SJSA1 (cell line): ENCODE measurements around the gene GTPBP6. TPM values are rescaled to one million over a fixed set of nuclear protein-coding genes. Genes with fewer than 3 reads are reported as not detected.

Source experiments
- DNase-seq, 2 experiments: peaks; one replicate each; pipeline ENCODE4 v3.0.0-alpha.2; 2015 to 2020; ENCODE audit warnings: low spot score in 2 of 2, low read depth in 1 of 2
- H3K27ac ChIP-seq: fragments of 250-450 bp; sonication (Bioruptor Pico); 2 replicates; pipeline ENCODE4 v1.5.1; 2020; ENCODE audit warnings: mild to moderate bottlenecking, moderate library complexity
- H3K27me3 ChIP-seq: fragments of 250-450 bp; sonication (Bioruptor Pico); replicated peaks from 2 replicates; pipeline ENCODE4 v1.5.1; 2020; ENCODE audit warnings: mild to moderate bottlenecking, moderate library complexity
- H3K36me3 ChIP-seq: fragments of 250-450 bp; sonication (Bioruptor Pico); 2 replicates; pipeline ENCODE4 v1.5.1; 2020; ENCODE audit warnings: mild to moderate bottlenecking
- H3K4me1 ChIP-seq: fragments of 250-450 bp; sonication (Bioruptor Pico); replicated peaks from 2 replicates; pipeline ENCODE4 v1.6.1; 2021; ENCODE audit warnings: mild to moderate bottlenecking
- H3K4me3 ChIP-seq: fragments of 250-450 bp; sonication (Bioruptor Pico); 2 replicates; pipeline ENCODE4 v1.5.1; 2020; ENCODE audit warnings: mild to moderate bottlenecking
- H3K9me3 ChIP-seq: fragments of 250-450 bp; sonication (Bioruptor Pico); replicated peaks from 2 replicates; pipeline ENCODE4 v1.5.1; 2020; ENCODE audit warnings: mild to moderate bottlenecking
- total RNA-seq: library from RNA; depleted of rRNA; stranded (reverse); fragments of >200 nt; shearing (Covaris generic); gene quantifications from 2 replicates; pipeline ENCODE4 v1.2.3, GENCODE V29; 2014; rRNA removed

GTPBP6 gene
- total RNA-seq = 44.7 and 50.9 TPM in 2 replicates

- no peaks in the 10 kb centered on the region for H3K9me3 ChIP-seq
- no peaks in the 10 kb centered on the region for H3K27me3 ChIP-seq
- peak; percentile 99 for DNase-seq
- H3K4me1 ChIP-seq = peaks cover 6% of the 10 kb centered on the region
- peaks cover 11% of the 10 kb centered on the region for H3K36me3 ChIP-seq
- peak within 1 kb of the TSS; percentile 76 for H3K4me3 ChIP-seq
- H3K27ac ChIP-seq = peak within 1 kb of the TSS; percentile 85
Observed at GRCh38 chrX:318739-319578, at the start of gene GTPBP6. GTPBP6 (minus strand) TSS chrX:318796; CDS start chrX:318787, 9 bp downstream.

GRCh38 chrX:367866-368265 is 49.3 kb upstream of the GTPBP6 start:
- no peaks in the 10 kb centered on the region for H3K27me3 ChIP-seq

GRCh38 chrX:367349-367748 is 48.8 kb upstream of the GTPBP6 start:
- no peak overlapping the region for H3K27ac ChIP-seq
- H3K36me3 ChIP-seq = no peaks in the 10 kb centered on the region
- no peaks in the 10 kb centered on the region for H3K27me3 ChIP-seq
- no peak overlapping the region for H3K4me3 ChIP-seq
- peaks cover 16% of the 10 kb centered on the region for H3K9me3 ChIP-seq
- no peak for DNase-seq
- H3K4me1 ChIP-seq = no peaks in the 10 kb centered on the region

More at GRCh38 chrX:367866-368265, 49.3 kb upstream of the GTPBP6 start:
- Histone ChIP-seq H3K4me3 (no peak overlapping the region), H3K27ac (no peak overlapping the region), H3K9me3 (peaks cover 16% of the 10 kb centered on the region), H3K36me3 (no peaks in the 10 kb centered on the region), H3K4me1 (no peaks in the 10 kb centered on the region)
- DNase-seq = no peak

GRCh38 chrX:363621-364375 is 45.2 kb upstream of the GTPBP6 start:
- peaks cover 19% of the 10 kb centered on the region for H3K36me3 ChIP-seq
- H3K4me3 ChIP-seq = no peak overlapping the region
- no peak for DNase-seq
- no peaks in the 10 kb centered on the region for H3K4me1 ChIP-seq
- no peaks in the 10 kb centered on the region for H3K27me3 ChIP-seq
- H3K9me3 ChIP-seq = peaks cover 19% of the 10 kb centered on the region; the same call in 1 of the 2 replicates
- no peak overlapping the region for H3K27ac ChIP-seq

GRCh38 chrX:362937-363620 is 44.5 kb upstream of the GTPBP6 start:
- DNase-seq = no peak
- Histone ChIP-seq H3K4me1 (no peaks in the 10 kb centered on the region), H3K36me3 (peaks cover 19% of the 10 kb centered on the region), H3K9me3 (peaks cover 19% of the 10 kb centered on the region; the same call in 1 of the 2 replicates), H3K4me3 (no peak overlapping the region), H3K27ac (no peak overlapping the region), H3K27me3 (no peaks in the 10 kb centered on the region)

- DNase-seq = no peak
- Histone ChIP-seq H3K27me3 (no peaks in the 10 kb centered on the region), H3K4me1 (no peaks in the 10 kb centered on the region), H3K27ac (no peak overlapping the region), H3K9me3 (peaks cover 19% of the 10 kb centered on the region; the same call in 1 of the 2 replicates), H3K4me3 (no peak overlapping the region), H3K36me3 (peaks cover 19% of the 10 kb centered on the region)
Observed at GRCh38 chrX:362351-362750, 43.8 kb upstream of the GTPBP6 start.

- Histone ChIP-seq H3K9me3 (peaks cover 19% of the 10 kb centered on the region; the same call in 1 of the 2 replicates), H3K27ac (no peak overlapping the region), H3K27me3 (no peaks in the 10 kb centered on the region), H3K4me3 (no peak overlapping the region), H3K4me1 (no peaks in the 10 kb centered on the region), H3K36me3 (peaks cover 19% of the 10 kb centered on the region)
- peak in 1 of 2 experiments; percentile 35 for DNase-seq
Observed at GRCh38 chrX:361231-362145, 42.9 kb upstream of the GTPBP6 start.

GRCh38 chrX:360496-361150 is 42.0 kb upstream of the GTPBP6 start:
- H3K27ac ChIP-seq = no peak overlapping the region
- peaks cover 19% of the 10 kb centered on the region; the same call in 1 of the 2 replicates for H3K9me3 ChIP-seq
- DNase-seq = peak in 1 of 2 experiments; percentile 42
- H3K4me3 ChIP-seq = no peak overlapping the region
- H3K36me3 ChIP-seq = peaks cover 19% of the 10 kb centered on the region
- H3K4me1 ChIP-seq = no peaks in the 10 kb centered on the region
- H3K27me3 ChIP-seq = no peaks in the 10 kb centered on the region

GRCh38 chrX:358651-359143 is 40.1 kb upstream of the GTPBP6 start:
- Histone ChIP-seq H3K4me1 (no peaks in the 10 kb centered on the region), H3K27ac (no peak overlapping the region), H3K9me3 (peaks cover 14% of the 10 kb centered on the region; the same call in 1 of the 2 replicates), H3K36me3 (peaks cover 19% of the 10 kb centered on the region), H3K4me3 (no peak overlapping the region), H3K27me3 (no peaks in the 10 kb centered on the region)
- no peak for DNase-seq

GRCh38 chrX:357693-358471 is 39.3 kb upstream of the GTPBP6 start:
- peaks cover 14% of the 10 kb centered on the region; the same call in 1 of the 2 replicates for H3K9me3 ChIP-seq
- no peaks in the 10 kb centered on the region for H3K27me3 ChIP-seq
- H3K4me1 ChIP-seq = no peaks in the 10 kb centered on the region
- H3K36me3 ChIP-seq = peaks cover 19% of the 10 kb centered on the region
- no peak overlapping the region for H3K27ac ChIP-seq
- no peak for DNase-seq
- H3K4me3 ChIP-seq = no peak overlapping the region

- DNase-seq = no peak
- Histone ChIP-seq H3K27me3 (no peaks in the 10 kb centered on the region), H3K9me3 (peaks cover 14% of the 10 kb centered on the region; the same call in 1 of the 2 replicates), H3K36me3 (peaks cover 19% of the 10 kb centered on the region), H3K4me3 (no peak overlapping the region), H3K27ac (no peak overlapping the region), H3K4me1 (no peaks in the 10 kb centered on the region)
Observed at GRCh38 chrX:357035-357692, 38.6 kb upstream of the GTPBP6 start.
